Inflammatory macrophage treated with lipopolysaccharide for 1 hour (primary cell): ENCODE results near the gene EPS15.
"Not testable (repeated sequence)": the region's sequence is repeated elsewhere in the genome, so short reads cannot be mapped to it uniquely, and the experiment has no call there.

Source experiments
- DNase-seq, 2 donors: peaks; one replicate each; pipeline ENCODE4 v3.0.0-alpha.2; 2020 to 2022

EPS15 gene

DNA sequence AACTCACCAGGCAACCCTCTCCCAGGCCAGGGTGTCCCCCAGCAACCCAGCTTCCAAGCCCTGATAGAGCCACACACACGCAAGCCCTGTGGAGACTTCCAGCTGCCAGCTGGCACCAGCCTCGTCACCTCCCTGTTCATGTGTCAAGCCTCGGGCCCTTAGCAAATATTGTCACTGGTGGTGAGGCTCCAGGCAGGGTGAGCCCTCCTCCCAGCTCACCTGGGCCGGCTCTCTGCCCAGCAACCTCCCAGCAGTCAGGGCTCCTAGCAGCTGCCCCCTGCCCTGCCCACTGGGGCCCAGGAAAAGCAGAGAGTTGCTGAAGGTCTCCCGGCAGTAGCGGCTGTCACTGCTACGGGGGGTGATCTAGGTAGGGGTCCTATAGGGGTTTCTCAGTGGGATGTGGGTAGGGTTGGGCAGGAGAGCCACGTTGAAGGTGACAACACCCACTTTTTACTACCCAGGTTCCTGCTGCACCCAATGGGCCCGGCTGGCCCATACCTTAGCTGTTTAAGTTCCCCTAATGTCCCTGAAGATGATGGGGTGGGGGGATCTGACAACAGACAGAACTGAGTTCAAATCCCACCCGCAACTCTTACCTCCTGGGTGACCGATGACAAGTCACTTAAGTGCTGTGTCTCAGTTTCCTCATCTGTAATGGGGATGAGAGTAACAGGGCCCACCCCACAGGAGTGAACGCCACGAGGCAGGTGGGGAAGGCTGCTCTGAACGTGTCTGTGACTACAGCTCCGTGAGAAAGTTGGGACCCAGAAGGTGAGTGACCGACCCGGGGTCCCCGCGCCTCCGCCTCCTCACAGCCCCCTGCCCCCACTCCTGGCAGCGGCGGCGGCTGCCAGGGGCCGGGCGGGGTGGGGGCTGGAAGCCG is 189.4 kb downstream of the EPS15 start:
- DNase-seq: no peak

DNA sequence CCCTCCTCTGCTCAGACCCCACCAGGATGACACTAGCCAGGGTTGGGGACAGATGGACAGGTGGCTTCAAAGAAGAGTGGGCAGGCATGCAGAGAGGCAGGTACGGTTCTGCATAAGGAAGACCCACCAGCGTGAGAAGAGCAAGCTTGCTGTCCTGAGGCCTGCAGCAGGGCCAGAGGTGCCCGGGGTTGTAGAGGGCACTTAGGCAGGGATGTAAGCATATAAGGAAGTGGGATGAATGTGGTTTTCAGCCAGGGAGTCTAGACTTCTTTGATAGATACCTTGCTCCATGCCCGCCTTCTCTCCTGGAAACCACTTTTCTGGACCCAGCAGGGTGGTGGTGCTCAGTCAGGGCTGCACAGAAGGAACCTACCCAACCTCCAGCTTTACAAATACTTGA is 190.1 kb downstream of the EPS15 start:
- no peak for DNase-seq

DNA sequence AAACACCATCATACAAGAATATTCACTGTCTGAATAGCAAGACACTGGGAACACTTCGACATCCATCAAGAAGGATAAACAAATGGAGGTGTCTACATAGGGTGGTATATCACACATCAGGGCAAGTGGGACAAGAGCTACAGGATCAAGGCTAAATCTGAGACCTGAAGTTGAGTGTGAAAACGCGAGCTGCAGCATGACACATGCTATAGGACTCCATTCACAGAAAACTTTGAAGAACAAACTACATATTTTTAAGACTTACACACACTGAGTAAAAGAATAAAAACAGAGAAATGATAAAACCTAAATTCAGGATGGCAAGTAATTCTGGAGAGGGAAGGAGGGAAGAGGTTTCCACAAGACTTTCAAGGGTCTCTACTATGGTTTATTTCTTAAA is 190.8 kb downstream of the EPS15 start:
- DNase-seq: no peak

DNA sequence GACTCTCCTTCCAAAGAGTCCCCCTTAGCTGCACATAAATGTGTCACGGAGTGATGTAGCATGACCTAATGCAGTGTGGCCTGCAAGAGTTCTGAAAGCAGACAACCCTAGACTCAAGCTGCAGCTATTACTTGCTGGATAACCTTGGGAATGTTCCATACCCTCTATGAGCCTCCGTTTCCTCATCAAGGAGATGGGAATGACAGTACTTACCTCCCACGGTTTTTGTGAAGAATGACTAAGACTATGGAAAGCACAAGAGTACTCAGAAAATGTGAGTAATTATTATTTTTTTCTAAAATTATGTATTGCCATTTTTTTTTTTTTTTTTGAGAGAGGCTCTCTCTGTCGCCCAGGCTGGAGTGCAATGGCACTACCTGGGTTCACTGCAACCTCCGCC is 191.7 kb downstream of the EPS15 start:
- DNase-seq: peak in 1 of 2 donors; percentile 59

DNA sequence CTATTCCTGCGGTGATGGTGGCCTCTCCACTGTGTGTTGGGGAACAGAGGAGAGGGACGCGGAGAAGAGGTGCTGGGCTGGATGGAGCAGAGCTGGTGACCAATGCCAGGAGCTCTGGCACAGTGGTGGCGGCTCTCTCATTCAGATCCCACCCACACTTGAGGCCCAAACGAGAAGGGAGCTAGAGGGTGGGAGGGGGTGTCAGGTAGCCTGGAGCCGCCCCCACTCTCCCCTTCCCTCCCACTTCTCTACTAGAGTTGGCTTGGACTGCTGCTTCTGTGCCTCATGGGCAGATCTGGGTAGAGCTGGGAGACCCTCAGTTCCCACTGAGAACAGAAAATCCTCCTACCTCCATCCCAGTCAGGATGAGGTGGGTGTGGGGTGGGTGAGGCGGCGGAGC is 192.2 kb downstream of the EPS15 start:
- DNase-seq: no peak

DNA sequence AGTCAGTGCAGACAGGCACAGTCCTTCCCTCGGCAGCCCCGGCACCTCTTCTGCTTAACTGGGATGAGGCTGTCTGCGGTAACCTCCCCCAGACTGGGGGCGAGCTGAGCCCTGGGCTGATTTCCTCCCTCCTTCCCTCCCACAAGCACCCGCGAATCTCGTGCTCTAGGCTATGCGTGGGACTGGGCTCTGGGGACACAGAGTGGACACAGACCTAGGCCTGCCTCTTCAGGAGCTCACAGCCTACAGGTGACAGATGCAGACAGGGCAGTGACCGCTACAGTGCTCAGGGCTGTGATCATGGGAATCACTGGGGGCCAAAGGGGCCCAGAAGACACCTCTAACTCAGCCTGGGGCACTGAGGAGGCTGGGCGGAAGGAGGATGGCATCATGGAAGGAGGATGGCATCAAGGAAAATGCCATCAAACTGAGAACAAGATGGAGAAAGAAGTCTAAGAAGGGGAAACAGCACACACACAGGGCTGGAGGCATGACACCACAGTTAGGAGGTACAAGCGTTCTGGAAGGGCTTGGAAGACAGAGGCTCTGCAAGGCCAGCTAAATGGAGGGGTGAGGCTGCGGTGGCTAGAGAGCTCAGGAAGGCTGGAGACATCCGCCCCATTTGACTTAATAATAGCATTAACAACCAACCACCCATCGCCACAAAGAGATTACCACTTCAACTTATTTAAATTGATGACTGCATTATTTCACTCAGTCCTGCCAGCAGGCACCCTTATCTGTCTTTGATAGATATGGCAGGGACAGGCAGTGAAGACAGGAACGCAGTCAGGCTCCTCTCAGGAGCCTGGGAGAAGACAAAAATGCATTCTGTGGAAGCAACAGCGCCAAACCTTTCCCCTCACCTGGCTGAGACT is 192.9 kb downstream of the EPS15 start:
- DNase-seq: no peak

DNA sequence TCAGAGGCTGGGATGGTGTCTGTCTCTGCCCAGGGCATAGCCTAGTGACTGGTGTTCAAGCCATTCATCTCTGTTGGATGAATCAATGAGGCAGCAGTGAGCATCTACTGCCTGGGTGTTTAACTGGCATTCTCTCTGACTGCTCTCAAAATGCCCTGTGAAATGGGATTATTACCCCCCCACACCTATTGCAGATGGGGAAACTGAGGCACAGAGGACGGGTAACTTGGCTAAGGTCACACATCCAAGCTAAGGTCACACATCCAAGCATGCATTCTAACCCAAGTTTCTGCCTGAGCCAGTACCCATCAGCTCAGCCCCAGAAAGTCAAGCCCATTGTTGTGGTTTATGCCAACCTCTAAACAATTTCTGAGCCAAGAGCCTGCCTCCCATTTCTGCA is 193.7 kb downstream of the EPS15 start:
- no peak for DNase-seq

DNA sequence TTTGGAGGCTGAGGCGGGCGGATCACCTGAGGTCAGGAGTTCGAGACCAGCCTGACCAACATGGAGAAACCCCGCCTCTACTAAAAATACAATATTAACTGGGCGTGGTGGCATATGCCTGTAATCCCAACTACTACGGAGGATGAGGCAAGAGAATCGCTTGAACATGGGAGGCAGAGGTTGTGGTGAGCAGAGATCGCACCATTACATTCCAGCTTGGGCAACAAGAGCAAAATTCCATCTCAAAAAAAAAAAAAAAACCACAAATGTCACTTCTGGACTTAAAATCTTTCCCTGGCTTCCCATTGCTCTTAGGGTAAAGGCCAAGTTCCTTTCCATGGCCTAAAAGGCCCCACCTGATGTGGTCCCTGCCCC is 194.1 kb downstream of the EPS15 start:
- DNase-seq: not testable (repeated sequence)

DNA sequence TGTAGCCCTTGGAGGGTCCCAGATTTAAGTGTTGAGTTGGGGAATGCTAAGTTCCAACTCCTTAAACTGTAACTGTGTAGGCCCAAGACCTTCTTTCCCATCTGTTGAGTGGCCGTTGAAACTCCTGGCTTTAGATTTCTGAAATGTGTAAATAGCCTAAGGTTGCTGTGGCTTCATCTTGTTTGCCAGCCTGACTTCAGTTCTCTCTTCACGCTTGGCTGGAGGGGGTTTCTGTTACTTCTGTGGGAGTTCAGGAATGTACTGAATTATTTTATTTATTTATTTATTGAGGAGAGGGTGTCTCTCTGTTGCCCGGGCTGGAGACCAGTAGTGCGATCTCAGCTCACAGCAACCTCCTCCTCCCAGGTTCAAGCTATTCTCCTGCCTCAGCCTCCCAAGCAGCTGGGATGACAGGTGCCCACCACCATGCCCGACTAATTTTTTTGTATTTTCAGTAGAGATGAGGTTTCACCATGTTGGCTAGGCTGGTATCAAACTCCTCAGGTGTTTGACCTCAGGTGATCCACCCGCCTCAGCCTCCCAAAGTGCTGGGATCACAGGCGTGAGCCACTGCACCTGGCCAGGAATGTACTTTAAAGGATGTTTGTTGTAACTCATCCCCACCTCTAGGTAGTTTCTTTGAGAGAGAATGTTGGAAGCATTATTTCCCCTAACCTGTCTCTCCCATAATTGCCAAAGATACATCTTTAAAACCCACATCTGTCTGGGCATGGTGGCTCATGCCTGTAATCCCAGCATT is 194.6 kb downstream of the EPS15 start:
- DNase-seq: no peak

DNA sequence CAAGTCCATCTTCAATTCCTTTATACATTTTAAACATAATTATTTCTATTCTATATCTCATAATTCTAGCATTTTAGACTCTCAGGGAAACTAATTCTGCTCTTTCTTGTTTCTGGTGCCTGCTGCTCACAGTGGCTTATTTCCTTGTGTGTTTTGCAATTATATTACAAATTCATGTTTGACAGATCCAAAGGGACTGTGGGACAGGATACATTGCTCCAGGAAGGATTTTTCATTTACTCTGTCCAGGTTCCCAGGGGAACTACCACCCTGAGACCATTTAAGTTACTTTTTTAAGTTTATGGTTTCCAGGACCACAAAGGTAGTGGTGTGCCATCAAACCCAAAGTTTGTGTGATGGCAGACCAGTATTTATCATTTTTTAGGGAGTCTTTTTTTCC is 195.3 kb downstream of the EPS15 start:
- DNase-seq: no peak

DNA sequence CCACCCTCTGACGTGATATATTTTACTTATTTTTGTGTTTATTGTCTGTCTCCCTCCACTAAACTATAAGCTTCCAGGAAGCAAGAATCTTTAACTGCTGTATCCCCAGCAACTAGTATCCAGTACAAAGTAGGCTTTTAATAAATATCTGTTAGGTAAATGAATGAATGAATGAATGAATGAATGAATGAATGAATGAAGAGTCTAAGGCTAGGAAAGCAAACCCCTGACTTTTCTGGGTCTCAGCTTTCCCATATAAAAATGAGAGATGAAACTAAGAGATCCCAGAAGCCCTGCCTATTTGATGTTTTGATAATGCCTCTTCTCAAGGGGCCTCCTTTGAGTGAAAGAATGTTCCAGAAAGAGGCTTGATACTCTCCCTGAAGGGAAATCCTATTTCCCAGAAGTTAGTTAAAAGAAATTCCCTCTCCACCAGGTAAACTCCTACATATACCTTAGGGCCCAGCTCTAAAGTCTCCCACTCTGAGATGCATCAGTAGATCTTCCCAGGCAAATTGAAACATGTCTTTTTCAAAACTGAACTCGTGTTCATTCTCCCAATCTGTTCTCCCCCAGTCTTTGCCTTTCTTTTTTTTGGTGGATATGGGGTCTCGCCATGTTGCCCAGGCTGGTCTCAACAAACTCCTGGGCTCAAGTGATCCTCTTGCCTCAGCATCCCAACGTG is 196.5 kb downstream of the EPS15 start:
- DNase-seq: no peak

DNA sequence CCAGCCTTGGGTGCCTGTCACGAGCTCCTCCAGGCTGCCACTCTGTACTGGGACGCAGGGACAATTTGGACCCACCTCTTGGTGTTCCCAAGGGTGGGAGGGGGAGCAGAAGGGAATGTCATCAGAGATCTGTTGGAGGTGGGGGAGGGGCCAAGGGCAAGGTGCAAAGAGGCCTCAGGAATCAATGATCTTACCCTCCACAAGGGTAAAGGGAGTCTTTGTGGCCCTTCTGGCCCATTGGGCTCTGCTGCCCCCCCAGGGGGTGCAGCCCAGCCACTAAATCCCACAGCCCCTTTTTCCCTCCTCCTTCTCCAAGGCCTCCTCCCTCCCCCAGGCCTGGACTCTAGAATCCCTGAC is 197.2 kb downstream of the EPS15 start:
- DNase-seq: no peak

DNA sequence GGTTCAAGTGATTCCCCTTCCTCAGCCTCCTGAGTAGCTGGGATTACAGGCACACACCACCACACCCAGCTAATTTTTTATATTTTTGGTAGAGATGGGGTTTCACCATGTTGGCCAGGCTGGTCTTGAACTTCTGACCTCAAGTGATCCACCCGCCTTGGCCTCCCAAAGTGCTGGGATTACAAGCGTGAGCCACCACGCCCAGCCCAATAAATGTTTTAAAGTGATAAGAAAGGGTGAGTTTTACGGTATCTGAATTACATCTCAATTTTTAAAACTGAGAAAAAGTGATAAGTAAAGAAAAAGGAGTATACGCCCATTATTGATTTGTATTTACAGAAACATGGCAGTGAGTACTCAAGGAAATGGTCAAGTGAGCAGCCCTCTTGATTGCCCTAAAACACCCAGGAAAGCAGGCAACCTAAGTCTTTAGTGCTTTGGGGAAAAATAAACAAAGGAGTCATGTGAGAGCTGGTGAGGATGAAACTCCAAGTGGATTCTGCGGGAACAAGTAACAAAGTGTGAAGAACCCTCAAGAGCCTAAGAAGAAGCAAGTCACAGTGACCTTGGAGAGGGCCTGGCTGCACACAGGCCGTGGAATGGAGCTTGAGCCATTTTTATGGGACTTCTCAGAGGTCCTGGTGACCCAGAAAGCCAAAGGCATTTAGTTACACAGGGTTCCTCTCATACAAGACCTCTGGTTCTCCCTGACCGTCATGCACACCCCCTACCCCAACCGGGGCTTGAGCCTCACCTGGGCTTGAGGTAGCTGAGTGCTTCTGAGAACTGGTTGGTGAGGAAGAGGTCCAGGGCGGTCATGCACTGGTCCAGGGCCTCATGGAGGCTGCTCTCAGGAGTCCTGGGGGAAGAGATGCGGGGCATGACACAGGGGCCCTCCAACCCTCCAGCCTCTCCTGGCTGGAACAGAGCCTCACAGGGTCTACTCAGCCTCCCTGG is 197.8 kb downstream of the EPS15 start:
- DNase-seq: no peak

DNA sequence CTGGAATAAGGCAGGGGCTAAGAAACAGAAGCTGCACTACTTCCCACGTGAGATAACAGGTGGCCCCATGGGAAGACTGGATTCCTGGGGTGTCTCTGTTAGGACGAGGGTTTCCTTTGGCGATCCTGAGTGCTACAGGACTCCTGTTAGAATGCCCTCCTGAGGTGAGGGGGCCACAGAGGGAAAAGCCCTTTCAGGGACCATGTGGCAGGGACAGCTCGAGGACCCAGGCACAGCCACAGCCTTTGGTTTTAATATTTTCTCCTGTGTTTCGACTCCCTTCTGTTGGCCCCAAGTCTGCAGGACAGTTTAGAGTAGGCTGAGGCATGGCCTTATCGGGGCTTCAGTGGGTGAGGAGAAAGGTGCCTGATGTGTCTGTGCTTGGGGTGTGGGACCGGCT is 201.3 kb downstream of the EPS15 start:
- no peak for DNase-seq

DNA sequence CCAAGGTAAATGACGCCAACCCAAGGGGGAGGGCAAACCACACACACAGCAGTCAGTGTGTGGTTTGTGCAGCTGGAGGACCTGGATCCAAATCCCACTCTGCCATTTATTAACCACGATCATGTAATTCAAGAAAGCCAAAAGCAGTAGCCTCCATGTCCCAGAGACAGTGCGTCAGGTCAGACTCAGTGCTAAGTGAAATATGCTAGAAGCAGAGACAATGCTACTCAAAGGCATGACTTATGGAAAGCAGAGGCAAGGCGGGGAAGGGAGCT is 202.3 kb downstream of the EPS15 start:
- no peak for DNase-seq

DNA sequence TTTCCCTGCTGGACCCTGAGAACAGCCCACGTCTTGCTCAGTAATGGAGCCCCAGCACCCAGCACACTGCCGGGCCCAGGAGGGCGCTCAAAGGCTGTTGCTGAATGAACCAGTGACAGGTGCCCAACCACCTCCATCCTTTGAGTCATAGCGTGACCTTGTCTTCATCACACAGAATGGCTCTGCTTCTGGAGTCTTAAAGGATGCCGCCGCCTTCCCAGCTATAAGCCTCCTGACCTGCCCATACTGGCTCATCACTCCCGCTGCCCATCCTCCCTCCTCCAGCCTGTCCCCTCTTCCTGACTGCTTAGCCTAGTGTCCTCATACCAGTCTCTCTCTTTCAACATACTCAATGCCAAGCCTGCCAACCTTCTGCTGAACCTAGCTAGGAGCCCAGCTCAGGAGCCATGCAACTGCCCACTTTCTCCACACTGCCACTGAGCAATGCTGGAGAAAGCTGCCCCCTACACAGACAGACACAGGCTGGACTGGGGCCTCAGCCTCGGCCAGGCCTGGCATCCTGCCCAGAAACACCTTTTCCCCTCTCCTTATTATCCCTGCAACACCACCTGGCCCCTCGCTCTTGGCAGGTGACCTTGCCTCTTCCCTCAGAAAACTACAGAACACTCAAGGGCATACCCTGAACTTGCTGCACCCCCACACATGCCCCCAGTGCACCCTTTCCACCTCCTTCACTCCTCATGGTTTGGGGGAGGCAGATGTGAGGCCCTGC is 202.8 kb downstream of the EPS15 start:
- no peak for DNase-seq

DNA sequence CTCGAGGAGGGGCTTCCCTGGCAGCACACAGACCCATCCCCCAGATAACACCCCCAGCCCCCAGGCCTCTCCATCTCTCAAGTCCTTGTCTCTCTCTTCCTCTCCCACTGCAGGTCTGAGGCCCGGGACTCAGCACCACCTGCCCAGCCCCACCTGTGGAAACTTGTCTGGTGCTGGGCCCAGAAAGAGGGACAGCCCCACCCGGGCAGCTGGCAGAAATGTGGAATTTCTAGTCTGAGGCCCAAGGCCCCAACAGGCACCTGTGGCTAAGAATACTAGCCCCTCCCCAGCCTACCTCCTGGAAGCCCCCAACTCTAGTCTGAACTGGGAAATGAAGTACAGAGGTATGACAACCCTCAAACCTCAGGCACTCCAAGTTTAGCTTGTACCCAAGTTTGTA is 204.1 kb downstream of the EPS15 start:
- no peak for DNase-seq

DNA sequence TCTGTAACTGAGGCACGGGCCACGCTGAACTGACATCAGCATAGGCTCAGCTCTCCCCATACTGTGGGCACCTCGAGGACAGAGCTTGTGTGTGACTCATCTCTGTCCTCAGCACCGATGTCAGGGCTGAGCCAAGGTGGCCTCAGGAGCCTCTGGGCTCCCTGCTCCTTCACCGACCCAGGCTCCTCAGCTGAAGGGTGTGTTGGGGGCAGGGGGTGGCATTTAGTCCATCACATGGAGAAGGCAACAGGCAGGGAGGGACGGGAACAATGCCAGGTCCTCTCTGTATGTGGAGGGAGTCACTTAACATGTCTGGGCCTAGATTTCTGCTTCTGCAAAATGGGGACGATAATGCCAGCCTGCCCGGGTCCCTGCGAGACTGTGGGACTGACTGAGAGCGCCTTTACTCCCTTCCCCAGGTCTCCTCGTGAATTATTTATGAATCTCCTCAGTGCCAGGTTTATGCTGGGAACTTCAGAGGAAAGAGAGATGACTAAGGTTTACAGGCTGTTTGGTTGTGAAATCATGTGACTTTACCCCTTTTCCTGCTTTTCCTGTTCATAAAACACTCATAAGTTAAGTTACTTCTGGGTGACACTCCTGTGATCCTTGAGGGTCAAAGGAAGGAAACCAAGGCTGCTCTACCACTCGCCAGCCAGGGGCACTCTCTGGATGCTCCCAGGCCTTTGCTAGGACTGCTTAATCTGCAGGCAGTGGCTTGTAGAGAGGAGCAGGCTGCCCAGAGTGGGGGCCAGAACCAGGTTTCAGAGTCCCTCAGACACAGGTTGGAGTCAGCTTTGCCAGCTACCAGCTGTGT is 204.9 kb downstream of the EPS15 start:
- DNase-seq: no peak

DNA sequence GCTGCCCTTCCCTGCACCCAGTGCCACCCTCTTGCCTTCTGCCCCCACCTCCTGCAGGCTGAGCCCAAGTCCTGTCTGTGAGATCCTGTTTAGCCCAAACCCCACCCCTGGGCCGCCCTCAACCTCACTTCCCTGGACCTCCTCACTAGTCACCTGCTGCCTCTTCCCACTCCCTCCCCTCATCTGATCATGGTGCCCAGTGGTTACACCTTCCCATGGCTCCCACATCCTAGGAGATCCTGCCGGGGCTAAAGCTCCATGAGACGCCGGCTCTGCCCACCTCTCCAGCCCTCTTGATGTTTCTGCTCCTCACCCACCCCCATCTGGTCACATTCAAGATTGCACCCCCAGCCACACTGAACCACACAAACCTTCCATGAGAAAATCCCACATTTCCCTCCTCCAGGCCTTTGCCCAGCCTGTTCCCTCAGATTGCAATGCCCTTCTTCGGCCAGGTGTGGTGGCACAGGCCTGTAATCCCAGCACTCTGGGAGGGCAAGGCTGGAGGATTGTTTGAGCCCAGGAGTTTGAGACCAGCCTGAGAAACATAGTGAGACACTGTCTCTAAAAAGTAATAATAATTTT is 205.7 kb downstream of the EPS15 start:
- DNase-seq: no peak

DNA sequence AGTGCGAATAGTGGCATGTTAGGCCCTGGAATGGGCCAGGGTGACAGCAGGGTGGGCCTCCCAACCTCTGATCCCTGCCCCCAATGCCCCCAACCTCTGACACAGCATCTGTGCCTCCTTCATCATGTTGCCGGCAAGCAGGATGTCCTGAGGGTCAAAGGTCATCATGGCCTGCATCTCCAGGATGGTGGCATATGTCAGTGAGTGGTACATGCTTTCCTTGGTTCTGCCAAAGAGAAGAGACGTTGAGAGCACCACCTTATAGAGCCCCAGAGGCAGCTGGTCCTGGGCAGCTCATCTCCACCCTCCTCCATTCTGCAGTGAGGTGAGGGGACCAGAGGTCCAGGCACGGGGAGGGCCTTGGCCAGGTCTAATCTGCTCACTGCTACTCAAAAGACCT is 206.3 kb downstream of the EPS15 start:
- DNase-seq: no peak
